HFFc6 (cell line): Measurements from ENCODE around the gene MYBPC2. TPM values are rescaled to one million over a fixed set of nuclear protein-coding genes. Genes with fewer than 3 reads are reported as not detected.
A peak's percentile ranks its signal among the peaks of the same experiment; 100 is the strongest.

ENCODE experiments used
- DNase-seq: peaks from one replicate; pipeline ENCODE4 v3.0.0-alpha.2; 2018
- H3K27ac Mint-ChIP-seq: 2 replicates; pipeline ENCODE4 v1.8.0; 2020; ENCODE audit warnings: mild to moderate bottlenecking, mixed read lengths
- H3K27me3 Mint-ChIP-seq: 2 replicates; pipeline ENCODE4 v1.8.0; 2021; ENCODE audit warnings: mild to moderate bottlenecking, moderate library complexity, mixed read lengths; ENCODE audit not compliant: insufficient read depth
- H3K36me3 Mint-ChIP-seq: 2 replicates; pipeline ENCODE4 v1.8.0; 2021; ENCODE audit warnings: low read depth, mixed read lengths
- H3K4me1 Mint-ChIP-seq: 2 replicates; pipeline ENCODE4 v1.8.0; 2020; ENCODE audit warnings: low read depth, mixed read lengths
- H3K4me3 Mint-ChIP-seq: 2 replicates; pipeline ENCODE4 v1.8.0; 2020; ENCODE audit warnings: mild to moderate bottlenecking, moderate library complexity, mixed read lengths
- H3K9me3 Mint-ChIP-seq: 2 replicates; pipeline ENCODE4 v1.8.0; 2020; ENCODE audit warnings: mild to moderate bottlenecking, mixed read lengths
- total RNA-seq, 6 experiments: library from RNA; stranded (reverse); fragmentation: NEBNext Ultra II Directional; extraction: Animal tissue kit (Norgen Biotek cat#: 25700); gene quantifications; 2 replicates in 1 of 6; 3 replicates in 5 of 6; pipeline ENCODE4 v1.2.3, GENCODE V29; 2021
- TF ChIP-seq, protein P1 (sequence below): fragments of 200-600 bp; sonication (generic); IDR thresholded peaks from 2 replicates; pipeline ENCODE4 v1.5.0; 2021; ENCODE audit warnings: antibody characterized with exemption, mild to moderate bottlenecking

Gene MYBPC2
- total RNA-seq, 6 experiments from 2014 or later, result not detected

DNA sequence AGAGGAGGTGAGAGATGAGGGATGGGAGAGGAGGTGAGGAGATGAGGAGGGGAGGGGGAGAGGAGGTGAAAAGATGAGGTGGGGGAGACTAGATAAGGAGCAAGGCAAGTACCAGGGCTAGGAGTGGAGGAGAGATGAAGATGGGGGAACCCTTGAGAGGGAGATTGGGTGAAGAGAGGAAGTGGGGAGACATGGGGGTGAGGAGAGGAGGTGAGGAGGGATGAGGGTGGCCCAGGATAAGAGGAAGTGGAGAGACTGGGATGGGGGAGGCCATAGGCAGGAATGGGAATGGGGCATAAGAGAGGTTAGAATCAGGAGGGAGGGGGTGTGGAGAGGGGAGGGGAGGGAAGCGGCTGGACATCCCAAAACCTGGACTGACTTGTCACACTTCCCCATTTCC is 26.9 kb downstream of the MYBPC2 start:
- Mint-ChIP-seq H3K27ac (no peak overlapping the region), H3K36me3 (no peaks in the 10 kb centered on the region), H3K4me1 (peaks cover 16% of the 10 kb centered on the region), H3K9me3 (no peaks in the 10 kb centered on the region; the same call in 1 of the 2 replicates), H3K27me3 (peaks cover 19% of the 10 kb centered on the region), H3K4me3 (no peak overlapping the region; the same call in 1 of the 2 replicates)
- TF ChIP-seq, protein P1, sequence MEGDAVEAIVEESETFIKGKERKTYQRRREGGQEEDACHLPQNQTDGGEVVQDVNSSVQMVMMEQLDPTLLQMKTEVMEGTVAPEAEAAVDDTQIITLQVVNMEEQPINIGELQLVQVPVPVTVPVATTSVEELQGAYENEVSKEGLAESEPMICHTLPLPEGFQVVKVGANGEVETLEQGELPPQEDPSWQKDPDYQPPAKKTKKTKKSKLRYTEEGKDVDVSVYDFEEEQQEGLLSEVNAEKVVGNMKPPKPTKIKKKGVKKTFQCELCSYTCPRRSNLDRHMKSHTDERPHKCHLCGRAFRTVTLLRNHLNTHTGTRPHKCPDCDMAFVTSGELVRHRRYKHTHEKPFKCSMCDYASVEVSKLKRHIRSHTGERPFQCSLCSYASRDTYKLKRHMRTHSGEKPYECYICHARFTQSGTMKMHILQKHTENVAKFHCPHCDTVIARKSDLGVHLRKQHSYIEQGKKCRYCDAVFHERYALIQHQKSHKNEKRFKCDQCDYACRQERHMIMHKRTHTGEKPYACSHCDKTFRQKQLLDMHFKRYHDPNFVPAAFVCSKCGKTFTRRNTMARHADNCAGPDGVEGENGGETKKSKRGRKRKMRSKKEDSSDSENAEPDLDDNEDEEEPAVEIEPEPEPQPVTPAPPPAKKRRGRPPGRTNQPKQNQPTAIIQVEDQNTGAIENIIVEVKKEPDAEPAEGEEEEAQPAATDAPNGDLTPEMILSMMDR, result no peak
- no peak for DNase-seq

- Mint-ChIP-seq H3K4me1 (peaks cover 16% of the 10 kb centered on the region), H3K27ac (no peak overlapping the region), H3K9me3 (no peaks in the 10 kb centered on the region; the same call in 1 of the 2 replicates), H3K4me3 (peak overlapping the region; percentile 54), H3K36me3 (no peaks in the 10 kb centered on the region), H3K27me3 (peaks cover 21% of the 10 kb centered on the region)
- TF ChIP-seq, protein P1, result no peak
- peak; percentile 45 for DNase-seq
Measured at GRCh38 chr19:50460161-50460765, 27.6 kb downstream of the MYBPC2 start.

- TF ChIP-seq, protein P1, result peak; percentile 90
- DNase-seq, result peak; percentile 53
- Mint-ChIP-seq H3K27ac (no peak overlapping the region), H3K4me1 (peaks cover 16% of the 10 kb centered on the region), H3K9me3 (no peaks in the 10 kb centered on the region; the same call in 1 of the 2 replicates), H3K4me3 (peak overlapping the region; percentile 17; the same call in 1 of the 2 replicates), H3K27me3 (peaks cover 26% of the 10 kb centered on the region), H3K36me3 (no peaks in the 10 kb centered on the region)
Measured at GRCh38 chr19:50461066-50461875, 28.6 kb downstream of the MYBPC2 start.

DNA sequence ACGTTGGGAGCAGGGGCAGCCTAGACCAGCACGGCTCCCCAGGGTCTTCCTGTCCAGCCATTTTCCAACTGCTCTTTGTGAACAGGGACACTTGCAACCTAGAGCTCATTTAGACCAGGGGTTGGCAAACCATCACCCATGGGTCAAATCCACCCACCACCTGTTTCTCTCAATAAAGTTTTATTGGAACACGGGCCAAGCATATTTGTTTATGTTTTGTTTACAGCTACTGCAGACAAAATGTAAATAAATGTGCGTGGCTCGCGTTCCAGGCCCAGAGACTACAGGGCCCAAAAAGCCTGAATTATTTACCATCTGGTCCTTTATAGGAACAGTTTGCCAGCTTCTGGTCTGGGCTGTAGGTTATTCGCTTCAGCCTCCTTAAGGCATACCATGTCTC is 30.3 kb downstream of the MYBPC2 start:
- no peak for DNase-seq
- H3K4me3 Mint-ChIP-seq, result no peak overlapping the region
- no peaks in the 10 kb centered on the region for H3K36me3 Mint-ChIP-seq
- TF ChIP-seq, protein P1, result no peak
- peaks cover 16% of the 10 kb centered on the region for H3K4me1 Mint-ChIP-seq
- peaks cover 19% of the 10 kb centered on the region for H3K27me3 Mint-ChIP-seq
- H3K9me3 Mint-ChIP-seq, result no peaks in the 10 kb centered on the region
- H3K27ac Mint-ChIP-seq, result no peak overlapping the region

GRCh38 chr19:50464348-50464747 is 31.7 kb downstream of the MYBPC2 start:
- no peaks in the 10 kb centered on the region for H3K9me3 Mint-ChIP-seq
- peaks cover 16% of the 10 kb centered on the region for H3K4me1 Mint-ChIP-seq
- no peak overlapping the region for H3K27ac Mint-ChIP-seq

More at GRCh38 chr19:50464348-50464747, 31.7 kb downstream of the MYBPC2 start:
- Mint-ChIP-seq H3K27me3 (peaks cover 24% of the 10 kb centered on the region), H3K4me3 (no peak overlapping the region), H3K36me3 (no peaks in the 10 kb centered on the region)
- DNase-seq, result no peak
- TF ChIP-seq, protein P1, result no peak
